Nasal cavity respiratory epithelium epithelial cell of viscerocranial mucosa (primary cell): ENCODE data around the gene SLC39A1. TPM values are rescaled to one million over a fixed set of nuclear protein-coding genes. Genes with fewer than 3 reads are reported as not detected.

ENCODE experiments used
- total RNA-seq: library from RNA; depleted of rRNA; stranded (reverse); fragments of >200 nt; gene quantifications from 2 replicates; pipeline ENCODE4 v1.2.3, GENCODE V29; 2014

Gene SLC39A1
- 104 and 119 TPM in 2 replicates for total RNA-seq

GRCh38 chr1:153963030-153963849 lies at the start of gene SLC39A1:
TSS of gene SLC39A1 (minus strand) at chr1:153963537. CDS start at chr1:153962715, 822 bp downstream.

GRCh38 chr1:153990468-153991150 lies 27.3 kb upstream of the SLC39A1 start, which contains the start of gene RPS27:
TSS of gene RPS27 (plus strand) at chr1:153990762. CDS start at chr1:153990797, 35 bp downstream.

GRCh38 chr1:153985941-153986761 lies 22.8 kb upstream of the SLC39A1 start, which contains the start of gene RAB13:
TSS of gene RAB13 (minus strand) at chr1:153986339. CDS start at chr1:153986236, 103 bp downstream.

GRCh38 chr1:153977250-153978240 lies 14.2 kb upstream of the SLC39A1 start, which contains the start of gene JTB:
TSS of gene JTB (minus strand) at chr1:153977674. CDS start at chr1:153977252, 422 bp downstream.

GRCh38 chr1:153967107-153967999 lies 4.0 kb upstream of the SLC39A1 start, which contains the start of gene CREB3L4:
TSS of gene CREB3L4 (plus strand) at chr1:153967902. CDS start at chr1:153968526, 624 bp downstream.

GRCh38 chr1:153958111-153958960 lies 5.0 kb downstream of the SLC39A1 start, which contains the start of gene CRTC2:
TSS of gene CRTC2 (minus strand) at chr1:153958612. CDS start at chr1:153958497, 115 bp downstream.

GRCh38 chr1:153946622-153947241 lies 16.6 kb downstream of the SLC39A1 start, which contains the start of gene DENND4B:
TSS of gene DENND4B (minus strand) at chr1:153946718. CDS start at chr1:153944374, 2,344 bp downstream.

GRCh38 chr1:153922972-153923925 lies 40.1 kb downstream of the SLC39A1 start, which contains the start of gene GATAD2B:
TSS of gene GATAD2B (minus strand) at chr1:153922972. CDS start at chr1:153828347, 94,625 bp downstream.

Other genes with a start within 250 kb of the SLC39A1 start
- 16.4 and 37.2 TPM in 2 replicates for gene INTS3, start 235.5 kb downstream of the SLC39A1 start, total RNA-seq
- gene SLC27A3, start 188.1 kb downstream of the SLC39A1 start, total RNA-seq, result 2.1 and 7.6 TPM in 2 replicates
- 3.1 and 8.0 TPM in 2 replicates for gene GATAD2B, start 40.6 kb downstream of the SLC39A1 start, total RNA-seq
- gene DENND4B, start 16.8 kb downstream of the SLC39A1 start, total RNA-seq, result 12.0 and 23.1 TPM in 2 replicates
- gene CRTC2, start 4.9 kb downstream of the SLC39A1 start, total RNA-seq, result 2.4 and 8.2 TPM in 2 replicates
- gene CREB3L4, start 4.4 kb upstream of the SLC39A1 start, total RNA-seq, result 7.7 and 8.9 TPM in 2 replicates
- gene JTB, start 14.1 kb upstream of the SLC39A1 start, total RNA-seq, result 131 and 224 TPM in 2 replicates
- gene RAB13, start 22.8 kb upstream of the SLC39A1 start, total RNA-seq, result 38.6 and 60.8 TPM in 2 replicates
- gene RPS27, start 27.2 kb upstream of the SLC39A1 start, total RNA-seq, result 1,004 and 1,747 TPM in 2 replicates
- gene NUP210L, start 191.5 kb upstream of the SLC39A1 start, total RNA-seq, result under 0.01 TPM in 2 replicates
- 166 and 392 TPM in 2 replicates for gene TPM3, start 228.6 kb upstream of the SLC39A1 start, total RNA-seq
- not detected in 2 replicates for gene CFAP141, start 242.8 kb upstream of the SLC39A1 start, total RNA-seq